A673 (cell line): Measurements from ENCODE around the gene SYNJ2.

ENCODE experiments used
- EZH2 ChIP-seq: fragments of 200-600 bp; sonication (generic); IDR thresholded peaks from 2 replicates; pipeline ENCODE4 v1.6.1; 2017; ENCODE audit warnings: borderline replicate concordance, low read depth, mild to moderate bottlenecking, mixed read lengths, antibody characterized with exemption, low read length; ENCODE audit not compliant: poor library complexity, severe bottlenecking
- TF ChIP-seq, protein P1 (sequence below): fragments of 300-800, 200-600 bp; sonication (generic); conservative IDR thresholded peaks from 2 replicates; pipeline ENCODE4 v1.5.1; 2017; ENCODE audit warnings: low read depth, mild to moderate bottlenecking, antibody characterized with exemption, low read length, moderate library complexity, mixed read lengths

- TF ChIP-seq, protein P1, sequence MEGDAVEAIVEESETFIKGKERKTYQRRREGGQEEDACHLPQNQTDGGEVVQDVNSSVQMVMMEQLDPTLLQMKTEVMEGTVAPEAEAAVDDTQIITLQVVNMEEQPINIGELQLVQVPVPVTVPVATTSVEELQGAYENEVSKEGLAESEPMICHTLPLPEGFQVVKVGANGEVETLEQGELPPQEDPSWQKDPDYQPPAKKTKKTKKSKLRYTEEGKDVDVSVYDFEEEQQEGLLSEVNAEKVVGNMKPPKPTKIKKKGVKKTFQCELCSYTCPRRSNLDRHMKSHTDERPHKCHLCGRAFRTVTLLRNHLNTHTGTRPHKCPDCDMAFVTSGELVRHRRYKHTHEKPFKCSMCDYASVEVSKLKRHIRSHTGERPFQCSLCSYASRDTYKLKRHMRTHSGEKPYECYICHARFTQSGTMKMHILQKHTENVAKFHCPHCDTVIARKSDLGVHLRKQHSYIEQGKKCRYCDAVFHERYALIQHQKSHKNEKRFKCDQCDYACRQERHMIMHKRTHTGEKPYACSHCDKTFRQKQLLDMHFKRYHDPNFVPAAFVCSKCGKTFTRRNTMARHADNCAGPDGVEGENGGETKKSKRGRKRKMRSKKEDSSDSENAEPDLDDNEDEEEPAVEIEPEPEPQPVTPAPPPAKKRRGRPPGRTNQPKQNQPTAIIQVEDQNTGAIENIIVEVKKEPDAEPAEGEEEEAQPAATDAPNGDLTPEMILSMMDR: no peak
- no peak for TF ChIP-seq EZH2
These were observed 86.7 kb downstream of the SYNJ2 start for GRCh38 chr6:158068156-158068892.
